Measurements from ENCODE around the gene ASPHD2. TPM values are rescaled to one million over a fixed set of nuclear protein-coding genes. Genes with fewer than 3 reads are reported as not detected.

Gene ASPHD2
- total RNA-seq, 1 donor from 2014 or later: 14.2 TPM

DNA sequence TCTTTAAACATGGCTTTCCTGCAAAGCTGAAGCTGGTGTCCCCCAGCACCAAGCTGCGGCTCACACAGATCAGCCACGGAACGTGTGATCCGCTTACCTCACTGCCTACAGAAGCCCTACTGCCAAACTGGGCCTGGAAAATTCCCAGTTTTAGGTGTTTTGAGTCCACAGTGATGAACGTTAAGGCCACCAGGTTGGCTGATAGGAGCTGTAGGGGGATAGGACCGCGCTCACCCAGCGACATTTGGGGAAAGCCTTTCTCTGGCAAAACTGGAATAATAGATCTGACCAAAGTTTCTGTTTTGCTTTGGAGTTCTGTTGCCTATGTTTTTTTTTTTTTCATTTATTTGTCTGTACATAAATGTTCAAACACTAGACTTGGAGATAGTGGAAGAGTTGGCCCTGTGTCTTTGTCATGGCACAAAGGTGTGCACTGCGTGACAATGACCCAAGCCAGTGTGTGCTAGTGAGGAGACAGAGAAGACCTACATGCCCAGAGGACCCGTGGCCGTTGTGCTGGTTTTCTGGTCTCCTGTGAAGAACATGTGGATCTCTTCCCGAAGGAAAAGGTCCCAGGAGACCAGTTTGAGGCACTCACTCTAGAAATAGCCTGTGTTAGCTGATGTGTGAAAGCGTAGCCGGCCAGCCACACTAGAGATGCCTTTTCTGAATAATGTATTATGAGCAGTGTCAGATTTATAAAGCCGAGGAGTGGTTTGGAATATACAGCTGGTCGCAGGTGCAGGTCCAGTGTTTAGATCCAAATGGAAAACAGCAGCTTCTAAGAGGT is 15.0 kb downstream of the ASPHD2 start:
- DNase-seq (ENCODE audit: low spot score): no peak
- no peaks in the 10 kb centered on the region for H3K27me3 Mint-ChIP-seq (ENCODE audit: low read depth)
- H3K27ac Mint-ChIP-seq: no peak overlapping the region
- H3K4me3 Mint-ChIP-seq (ENCODE audit: low read depth): no peak overlapping the region
- no peaks in the 10 kb centered on the region for H3K4me1 Mint-ChIP-seq (ENCODE audit: low read depth)
- peaks cover 23% of the 10 kb centered on the region for H3K36me3 Mint-ChIP-seq (ENCODE audit: low read depth)
- intact Hi-C loops (cut with micrococcal nuclease): no loop called here
- no peaks in the 10 kb centered on the region for H3K9me3 Mint-ChIP-seq

- intact Hi-C loops (cut with micrococcal nuclease): no loop called here
- H3K9me3 Mint-ChIP-seq: no peaks in the 10 kb centered on the region
- H3K36me3 Mint-ChIP-seq (ENCODE audit: low read depth): peaks cover 23% of the 10 kb centered on the region
- H3K4me3 Mint-ChIP-seq (ENCODE audit: low read depth): no peak overlapping the region
- H3K4me1 Mint-ChIP-seq (ENCODE audit: low read depth): no peaks in the 10 kb centered on the region
- H3K27ac Mint-ChIP-seq: no peak overlapping the region
- no peaks in the 10 kb centered on the region for H3K27me3 Mint-ChIP-seq (ENCODE audit: low read depth)
- no peak for DNase-seq (ENCODE audit: low spot score)
Measured at GRCh38 chr22:26444777-26445176, 15.7 kb downstream of the ASPHD2 start.

DNA sequence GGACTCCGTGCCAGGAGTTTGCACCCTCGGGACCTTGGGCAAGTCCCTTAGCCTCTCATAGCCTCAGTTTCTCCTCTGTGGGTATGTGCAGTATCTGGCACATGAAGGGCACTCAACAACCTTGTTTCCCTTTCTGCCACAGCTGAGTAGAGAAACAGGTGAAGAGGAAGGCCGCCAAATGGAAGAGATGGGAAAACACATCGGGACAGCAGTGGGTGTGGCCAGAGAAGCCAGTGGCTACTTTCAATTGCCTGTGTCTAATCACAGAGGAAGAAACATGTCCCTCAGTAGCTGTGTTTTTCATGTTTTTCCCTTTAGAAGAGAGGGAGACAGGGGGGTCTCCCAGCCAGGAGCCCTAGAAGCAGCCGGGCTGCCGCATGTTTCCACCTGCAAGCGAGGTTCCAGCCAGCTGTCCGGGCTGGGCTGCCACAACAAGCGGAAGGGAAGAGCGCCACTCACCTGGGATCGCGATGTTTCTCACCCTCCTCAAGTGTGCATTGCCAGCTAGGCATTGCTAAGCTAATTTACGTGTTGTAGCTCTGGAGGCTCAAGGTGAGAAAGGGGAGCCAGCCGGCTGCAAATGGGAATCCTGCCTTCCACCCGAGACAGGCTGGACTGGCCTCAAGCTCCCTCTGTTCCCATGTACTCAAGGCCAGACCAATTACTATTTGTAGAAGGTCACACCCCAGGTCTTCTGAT is 16.7 kb downstream of the ASPHD2 start:
- Mint-ChIP-seq H3K27ac (no peak overlapping the region), H3K9me3 (no peaks in the 10 kb centered on the region), H3K27me3 (ENCODE audit: low read depth) (no peaks in the 10 kb centered on the region), H3K4me1 (ENCODE audit: low read depth) (no peaks in the 10 kb centered on the region), H3K36me3 (ENCODE audit: low read depth) (peaks cover 20% of the 10 kb centered on the region), H3K4me3 (ENCODE audit: low read depth) (no peak overlapping the region)
- intact Hi-C loops (cut with micrococcal nuclease): no loop called here
- no peak for DNase-seq (ENCODE audit: low spot score)

DNA sequence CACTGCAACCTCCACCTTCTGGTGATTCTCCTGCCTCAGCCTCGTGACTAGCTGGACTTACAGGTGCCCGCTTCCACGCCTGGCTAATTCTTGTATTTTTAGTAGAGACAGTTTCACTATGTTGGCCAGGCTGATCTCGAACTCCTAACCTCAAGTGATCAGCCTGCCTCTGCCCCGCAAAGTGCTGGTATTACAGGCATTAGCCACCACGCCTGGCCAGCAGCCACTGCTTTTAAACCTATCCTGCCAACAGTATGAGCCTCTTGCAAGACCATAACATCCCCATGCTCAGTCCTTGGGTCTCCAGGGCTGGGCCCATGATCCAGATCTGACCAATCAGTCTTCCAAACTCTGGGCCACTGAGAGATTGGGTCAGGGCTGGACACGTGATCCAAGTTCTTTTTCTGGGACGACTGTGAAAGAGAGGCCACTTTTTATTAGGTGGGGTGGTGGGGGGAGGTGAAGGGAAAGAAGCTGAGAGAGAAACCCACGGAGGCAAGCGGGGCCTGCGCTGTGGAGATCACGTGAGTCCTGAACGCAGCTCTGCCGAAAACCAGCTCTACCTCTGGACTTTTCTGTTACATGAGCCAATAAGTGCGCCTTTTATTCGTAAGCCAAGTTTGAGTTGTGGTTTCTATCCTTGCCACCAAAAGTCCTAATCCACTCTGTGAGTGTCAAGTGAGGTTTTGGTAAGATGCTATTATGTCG is 17.9 kb downstream of the ASPHD2 start:
- no peak for DNase-seq (ENCODE audit: low spot score)
- H3K4me3 Mint-ChIP-seq (ENCODE audit: low read depth): no peak overlapping the region
- no peak overlapping the region for H3K27ac Mint-ChIP-seq
- intact Hi-C loops (cut with micrococcal nuclease): no loop called here
- no peaks in the 10 kb centered on the region for H3K9me3 Mint-ChIP-seq
- H3K36me3 Mint-ChIP-seq (ENCODE audit: low read depth): peaks cover 24% of the 10 kb centered on the region
- H3K4me1 Mint-ChIP-seq (ENCODE audit: low read depth): no peaks in the 10 kb centered on the region
- H3K27me3 Mint-ChIP-seq (ENCODE audit: low read depth): no peaks in the 10 kb centered on the region

DNA sequence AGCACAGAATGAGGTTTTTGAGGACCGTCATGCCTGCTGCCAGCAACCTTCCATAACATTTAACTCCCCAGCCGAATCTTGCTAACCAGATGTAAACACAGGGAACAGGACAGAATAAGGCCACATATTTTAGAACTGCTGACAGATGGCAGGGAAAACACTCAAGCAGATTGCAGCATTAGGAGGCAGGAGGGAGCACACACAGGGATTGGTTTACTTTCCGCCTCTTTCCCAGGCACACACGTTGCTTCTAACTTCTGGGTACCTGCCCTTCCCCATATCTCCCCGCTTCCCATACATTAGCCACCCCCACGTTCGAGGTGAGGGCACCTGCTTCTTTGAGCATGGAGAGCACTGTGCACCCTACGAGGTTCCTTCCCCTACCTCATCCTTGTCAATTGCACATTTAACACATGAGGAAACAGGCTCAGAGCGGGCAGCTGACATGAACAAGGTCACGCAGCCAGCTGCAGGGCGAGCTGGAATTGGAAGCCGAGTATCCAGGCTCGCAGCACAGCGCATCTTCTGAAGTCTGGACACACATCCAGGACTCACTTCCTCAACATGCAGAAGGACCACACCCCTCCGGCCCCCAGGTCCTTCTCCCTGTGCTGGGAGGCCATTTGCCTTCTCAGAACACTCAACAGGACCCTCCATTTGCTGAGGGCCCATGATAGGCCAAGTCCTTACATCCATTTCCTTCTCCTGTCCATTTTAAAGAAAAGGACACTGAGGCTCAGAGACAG is 18.7 kb downstream of the ASPHD2 start:
- Mint-ChIP-seq H3K4me3 (ENCODE audit: low read depth) (no peak overlapping the region), H3K36me3 (ENCODE audit: low read depth) (peaks cover 21% of the 10 kb centered on the region), H3K4me1 (ENCODE audit: low read depth) (no peaks in the 10 kb centered on the region), H3K27ac (no peak overlapping the region), H3K27me3 (ENCODE audit: low read depth) (no peaks in the 10 kb centered on the region), H3K9me3 (no peaks in the 10 kb centered on the region)
- DNase-seq (ENCODE audit: low spot score): no peak
- intact Hi-C loops (cut with micrococcal nuclease): no loop called here

GRCh38 chr22:26448334-26448733 is 19.3 kb downstream of the ASPHD2 start:
- H3K4me3 Mint-ChIP-seq (ENCODE audit: low read depth): no peak overlapping the region
- DNase-seq (ENCODE audit: low spot score): no peak
- no peak overlapping the region for H3K27ac Mint-ChIP-seq
- H3K36me3 Mint-ChIP-seq (ENCODE audit: low read depth): peaks cover 19% of the 10 kb centered on the region
- H3K4me1 Mint-ChIP-seq (ENCODE audit: low read depth): no peaks in the 10 kb centered on the region
- intact Hi-C loops (cut with micrococcal nuclease): no loop called here
- H3K9me3 Mint-ChIP-seq: no peaks in the 10 kb centered on the region
- H3K27me3 Mint-ChIP-seq (ENCODE audit: low read depth): no peaks in the 10 kb centered on the region

DNA sequence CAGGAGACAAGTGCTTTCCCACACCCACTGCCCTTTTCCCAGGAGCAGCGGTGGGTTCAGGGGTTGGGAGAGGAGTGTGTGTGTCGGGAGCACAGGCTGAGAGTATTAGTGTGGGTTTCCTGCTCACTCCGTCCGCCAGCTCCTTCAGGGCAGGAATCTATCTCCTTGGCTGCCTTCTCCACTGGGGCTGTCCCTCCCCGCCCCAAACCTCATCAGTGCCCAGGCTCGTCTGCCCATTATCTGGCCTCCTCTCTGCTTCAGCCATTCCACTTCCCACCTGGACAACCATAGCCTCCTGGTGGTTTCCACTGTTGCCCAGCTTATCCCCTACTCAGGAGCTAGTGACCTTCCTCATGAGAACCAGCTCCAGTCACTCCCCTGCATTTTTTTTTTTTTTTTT is 19.9 kb downstream of the ASPHD2 start:
- intact Hi-C loops (cut with micrococcal nuclease): no loop called here
- Mint-ChIP-seq H3K4me1 (ENCODE audit: low read depth) (no peaks in the 10 kb centered on the region), H3K27ac (no peak overlapping the region), H3K36me3 (ENCODE audit: low read depth) (peaks cover 18% of the 10 kb centered on the region), H3K27me3 (ENCODE audit: low read depth) (no peaks in the 10 kb centered on the region), H3K4me3 (ENCODE audit: low read depth) (no peak overlapping the region), H3K9me3 (no peaks in the 10 kb centered on the region)
- no peak for DNase-seq (ENCODE audit: low spot score)

- H3K4me3 Mint-ChIP-seq (ENCODE audit: low read depth): no peak overlapping the region
- no peak for DNase-seq (ENCODE audit: low spot score)
- H3K27ac Mint-ChIP-seq: no peak overlapping the region
- no peaks in the 10 kb centered on the region for H3K27me3 Mint-ChIP-seq (ENCODE audit: low read depth)
- H3K9me3 Mint-ChIP-seq: no peaks in the 10 kb centered on the region
- intact Hi-C loops (cut with micrococcal nuclease): no loop called here
- H3K4me1 Mint-ChIP-seq (ENCODE audit: low read depth): no peaks in the 10 kb centered on the region
- peaks cover 21% of the 10 kb centered on the region for H3K36me3 Mint-ChIP-seq (ENCODE audit: low read depth)
Measured at GRCh38 chr22:26450453-26451185, 21.6 kb downstream of the ASPHD2 start.

GRCh38 chr22:26452236-26453016 is 23.4 kb downstream of the ASPHD2 start:
- Mint-ChIP-seq H3K4me3 (ENCODE audit: low read depth) (no peak overlapping the region), H3K27me3 (ENCODE audit: low read depth) (no peaks in the 10 kb centered on the region)

GRCh38 chr22:26453216-26453615 is 24.2 kb downstream of the ASPHD2 start:
- no peak overlapping the region for H3K4me3 Mint-ChIP-seq (ENCODE audit: low read depth)
- intact Hi-C loops (cut with micrococcal nuclease): no loop called here
- no peak for DNase-seq (ENCODE audit: low spot score)
- H3K27ac Mint-ChIP-seq: no peak overlapping the region
- peaks cover 36% of the 10 kb centered on the region for H3K36me3 Mint-ChIP-seq (ENCODE audit: low read depth)
- no peaks in the 10 kb centered on the region for H3K9me3 Mint-ChIP-seq
- H3K27me3 Mint-ChIP-seq (ENCODE audit: low read depth): no peaks in the 10 kb centered on the region
- no peaks in the 10 kb centered on the region for H3K4me1 Mint-ChIP-seq (ENCODE audit: low read depth)

More at GRCh38 chr22:26452236-26453016, 23.4 kb downstream of the ASPHD2 start:
- H3K36me3 Mint-ChIP-seq (ENCODE audit: low read depth): peaks cover 28% of the 10 kb centered on the region
- H3K27ac Mint-ChIP-seq: no peak overlapping the region
- no peaks in the 10 kb centered on the region for H3K9me3 Mint-ChIP-seq
- no peaks in the 10 kb centered on the region for H3K4me1 Mint-ChIP-seq (ENCODE audit: low read depth)
- no peak for DNase-seq (ENCODE audit: low spot score)
- intact Hi-C loops (cut with micrococcal nuclease): no loop called here

- no peak for DNase-seq (ENCODE audit: low spot score)
- peaks cover 38% of the 10 kb centered on the region for H3K36me3 Mint-ChIP-seq (ENCODE audit: low read depth)
- H3K27me3 Mint-ChIP-seq (ENCODE audit: low read depth): no peaks in the 10 kb centered on the region
- H3K9me3 Mint-ChIP-seq: no peaks in the 10 kb centered on the region
- no peak overlapping the region for H3K27ac Mint-ChIP-seq
- intact Hi-C loops (cut with micrococcal nuclease): no loop called here
- H3K4me3 Mint-ChIP-seq (ENCODE audit: low read depth): no peak overlapping the region
- no peaks in the 10 kb centered on the region for H3K4me1 Mint-ChIP-seq (ENCODE audit: low read depth)
Measured at GRCh38 chr22:26453812-26454500, 24.9 kb downstream of the ASPHD2 start.

Measured in activated T-helper 2 cell treated with anti-CD3 and anti-CD28 coated beads, Interferon-gamma antibody, Interleukin-2, Interleukin-4, amounts not matched to agents 10 μg/mL and 5 μg/mL and 100 μg/mL, durations not matched to agents 14 hours and 24 hours and 36 hours (primary cell).